ENCODE measurements around the gene ARSG. TPM values are rescaled to one million over a fixed set of nuclear protein-coding genes. Genes with fewer than 3 reads are reported as not detected.

Gene ARSG
- total and polyA plus RNA-seq, 9 of the 15 experiments (the other 6 are each of a cell fraction or from before 2014, with no cell fraction given) = 1.0 to 5.6 (median 1.8) TPM

DNA sequence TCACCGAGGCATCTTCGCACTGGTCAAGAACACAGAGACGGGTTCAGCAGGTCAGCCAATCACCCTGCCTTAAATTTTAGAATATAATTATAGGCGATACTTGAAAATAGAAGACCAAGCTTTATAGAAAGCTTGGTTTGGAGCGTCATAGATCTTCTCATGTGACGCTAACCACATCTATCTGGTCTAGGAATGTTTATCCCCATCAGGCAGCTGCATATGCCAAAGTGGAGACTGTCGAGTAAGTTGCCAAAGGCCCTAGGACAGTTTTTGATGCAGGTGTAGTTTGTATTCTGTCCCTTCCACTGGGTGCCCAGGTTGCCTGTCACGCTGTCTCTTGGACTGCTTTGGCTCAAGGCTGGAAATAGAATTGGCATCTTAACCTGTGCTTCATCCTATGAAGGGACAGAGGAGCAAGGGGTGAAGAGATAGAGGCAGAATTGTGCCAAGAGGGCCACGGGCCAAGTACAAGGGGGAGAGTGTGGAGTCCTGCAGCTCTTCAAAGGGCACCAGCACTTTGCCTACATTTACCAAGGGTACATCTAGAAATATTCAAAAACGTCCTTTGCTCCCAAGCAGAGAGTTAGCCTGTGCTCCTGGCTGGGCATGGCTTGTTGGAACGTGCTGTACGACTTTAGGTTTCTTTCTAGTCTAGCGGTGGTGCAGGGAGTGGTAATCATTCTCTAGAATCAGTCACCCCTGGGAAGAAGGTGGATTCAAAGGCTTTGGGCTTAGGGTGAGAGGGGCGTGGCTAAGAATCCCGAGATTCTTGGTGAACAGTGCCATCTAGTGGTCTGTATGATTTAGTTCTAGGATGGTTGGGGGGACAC, 171.3 kb downstream of the ARSG start (continued):
- TF ChIP-seq, protein P1, sequence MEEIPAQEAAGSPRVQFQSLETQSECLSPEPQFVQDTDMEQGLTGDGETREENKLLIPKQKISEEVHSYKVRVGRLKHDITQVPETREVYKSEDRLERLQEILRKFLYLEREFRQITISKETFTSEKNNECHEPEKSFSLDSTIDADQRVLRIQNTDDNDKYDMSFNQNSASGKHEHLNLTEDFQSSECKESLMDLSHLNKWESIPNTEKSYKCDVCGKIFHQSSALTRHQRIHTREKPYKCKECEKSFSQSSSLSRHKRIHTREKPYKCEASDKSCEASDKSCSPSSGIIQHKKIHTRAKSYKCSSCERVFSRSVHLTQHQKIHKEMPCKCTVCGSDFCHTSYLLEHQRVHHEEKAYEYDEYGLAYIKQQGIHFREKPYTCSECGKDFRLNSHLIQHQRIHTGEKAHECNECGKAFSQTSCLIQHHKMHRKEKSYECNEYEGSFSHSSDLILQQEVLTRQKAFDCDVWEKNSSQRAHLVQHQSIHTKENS (CRISPR knock-in tag; IDR thresholded peaks at IDR 0.05) = no peak
- TF ChIP-seq SPI1 (IDR thresholded peaks at IDR 0.05; ENCODE audit: borderline replicate concordance, low read depth, low read length) = no peak
- no peak for TF ChIP-seq ZNF263 (CRISPR knock-in tag; IDR thresholded peaks at IDR 0.05; ENCODE audit: borderline replicate concordance)
- TF ChIP-seq MTA3 (IDR thresholded peaks at IDR 0.05; ENCODE audit: borderline replicate concordance) = 0 out of 2 replicates have a peak, but pooled peaks have one; percentile 47
- no peak for TF ChIP-seq GATAD2B (IDR thresholded peaks at IDR 0.05; ENCODE audit: borderline replicate concordance)
- TF ChIP-seq, protein P2, sequence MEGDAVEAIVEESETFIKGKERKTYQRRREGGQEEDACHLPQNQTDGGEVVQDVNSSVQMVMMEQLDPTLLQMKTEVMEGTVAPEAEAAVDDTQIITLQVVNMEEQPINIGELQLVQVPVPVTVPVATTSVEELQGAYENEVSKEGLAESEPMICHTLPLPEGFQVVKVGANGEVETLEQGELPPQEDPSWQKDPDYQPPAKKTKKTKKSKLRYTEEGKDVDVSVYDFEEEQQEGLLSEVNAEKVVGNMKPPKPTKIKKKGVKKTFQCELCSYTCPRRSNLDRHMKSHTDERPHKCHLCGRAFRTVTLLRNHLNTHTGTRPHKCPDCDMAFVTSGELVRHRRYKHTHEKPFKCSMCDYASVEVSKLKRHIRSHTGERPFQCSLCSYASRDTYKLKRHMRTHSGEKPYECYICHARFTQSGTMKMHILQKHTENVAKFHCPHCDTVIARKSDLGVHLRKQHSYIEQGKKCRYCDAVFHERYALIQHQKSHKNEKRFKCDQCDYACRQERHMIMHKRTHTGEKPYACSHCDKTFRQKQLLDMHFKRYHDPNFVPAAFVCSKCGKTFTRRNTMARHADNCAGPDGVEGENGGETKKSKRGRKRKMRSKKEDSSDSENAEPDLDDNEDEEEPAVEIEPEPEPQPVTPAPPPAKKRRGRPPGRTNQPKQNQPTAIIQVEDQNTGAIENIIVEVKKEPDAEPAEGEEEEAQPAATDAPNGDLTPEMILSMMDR (IDR thresholded peaks at IDR 0.05 in 2 of 3, conservative IDR thresholded peaks at IDR 0.05 in 1 of 3; ENCODE audit: insufficient read depth in 2 of 3, low read depth in 1 of 3, low read length in 3 of 3) = peak; percentile 72 to 92 (median 74)
- TF ChIP-seq ZNF212 (CRISPR knock-in tag; IDR thresholded peaks at IDR 0.05) = no peak
- TF ChIP-seq SAFB (IDR thresholded peaks at IDR 0.05; ENCODE audit: borderline replicate concordance, low read depth, low read length) = no peak
- TF ChIP-seq KDM2B (CRISPR knock-in tag; IDR thresholded peaks at IDR 0.05) = no peak
- no peak for TF ChIP-seq SUPT5H (IDR thresholded peaks at IDR 0.05)
- no peak for TF ChIP-seq CREB1 (IDR thresholded peaks at IDR 0.05)
- no peak for TF ChIP-seq CREB1 (CRISPR knock-in tag; IDR thresholded peaks at IDR 0.05)
- no peak for TF ChIP-seq ZNF696 (CRISPR knock-in tag; conservative IDR thresholded peaks at IDR 0.05)
- TF ChIP-seq ZNF12 (CRISPR knock-in tag; IDR thresholded peaks at IDR 0.05) = no peak
- TF ChIP-seq, protein P3, sequence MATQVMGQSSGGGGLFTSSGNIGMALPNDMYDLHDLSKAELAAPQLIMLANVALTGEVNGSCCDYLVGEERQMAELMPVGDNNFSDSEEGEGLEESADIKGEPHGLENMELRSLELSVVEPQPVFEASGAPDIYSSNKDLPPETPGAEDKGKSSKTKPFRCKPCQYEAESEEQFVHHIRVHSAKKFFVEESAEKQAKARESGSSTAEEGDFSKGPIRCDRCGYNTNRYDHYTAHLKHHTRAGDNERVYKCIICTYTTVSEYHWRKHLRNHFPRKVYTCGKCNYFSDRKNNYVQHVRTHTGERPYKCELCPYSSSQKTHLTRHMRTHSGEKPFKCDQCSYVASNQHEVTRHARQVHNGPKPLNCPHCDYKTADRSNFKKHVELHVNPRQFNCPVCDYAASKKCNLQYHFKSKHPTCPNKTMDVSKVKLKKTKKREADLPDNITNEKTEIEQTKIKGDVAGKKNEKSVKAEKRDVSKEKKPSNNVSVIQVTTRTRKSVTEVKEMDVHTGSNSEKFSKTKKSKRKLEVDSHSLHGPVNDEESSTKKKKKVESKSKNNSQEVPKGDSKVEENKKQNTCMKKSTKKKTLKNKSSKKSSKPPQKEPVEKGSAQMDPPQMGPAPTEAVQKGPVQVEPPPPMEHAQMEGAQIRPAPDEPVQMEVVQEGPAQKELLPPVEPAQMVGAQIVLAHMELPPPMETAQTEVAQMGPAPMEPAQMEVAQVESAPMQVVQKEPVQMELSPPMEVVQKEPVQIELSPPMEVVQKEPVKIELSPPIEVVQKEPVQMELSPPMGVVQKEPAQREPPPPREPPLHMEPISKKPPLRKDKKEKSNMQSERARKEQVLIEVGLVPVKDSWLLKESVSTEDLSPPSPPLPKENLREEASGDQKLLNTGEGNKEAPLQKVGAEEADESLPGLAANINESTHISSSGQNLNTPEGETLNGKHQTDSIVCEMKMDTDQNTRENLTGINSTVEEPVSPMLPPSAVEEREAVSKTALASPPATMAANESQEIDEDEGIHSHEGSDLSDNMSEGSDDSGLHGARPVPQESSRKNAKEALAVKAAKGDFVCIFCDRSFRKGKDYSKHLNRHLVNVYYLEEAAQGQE (IDR thresholded peaks at IDR 0.05; ENCODE audit: borderline replicate concordance) = peak; percentile 84; the same call in 1 of the 2 replicates
- TF ChIP-seq, protein P3 (CRISPR knock-in tag; IDR thresholded peaks at IDR 0.05; ENCODE audit: low read depth) = no peak
